Fibroblast of skin of left biceps (primary cell): ENCODE measurements around the gene SIRT6.
"Not testable (repeated sequence)": the region's sequence is repeated elsewhere in the genome, so short reads cannot be mapped to it uniquely, and the experiment has no call there.

Source experiments
- DNase-seq, 2 experiments: peaks; one replicate each; pipeline ENCODE4 v3.0.0-alpha.2; 2013; ENCODE audit warnings: low read depth in 2 of 2

The SIRT6 gene

GRCh38 chr19:4135386-4135785, 47.0 kb downstream of the SIRT6 start:
- not testable (repeated sequence) for DNase-seq

DNA sequence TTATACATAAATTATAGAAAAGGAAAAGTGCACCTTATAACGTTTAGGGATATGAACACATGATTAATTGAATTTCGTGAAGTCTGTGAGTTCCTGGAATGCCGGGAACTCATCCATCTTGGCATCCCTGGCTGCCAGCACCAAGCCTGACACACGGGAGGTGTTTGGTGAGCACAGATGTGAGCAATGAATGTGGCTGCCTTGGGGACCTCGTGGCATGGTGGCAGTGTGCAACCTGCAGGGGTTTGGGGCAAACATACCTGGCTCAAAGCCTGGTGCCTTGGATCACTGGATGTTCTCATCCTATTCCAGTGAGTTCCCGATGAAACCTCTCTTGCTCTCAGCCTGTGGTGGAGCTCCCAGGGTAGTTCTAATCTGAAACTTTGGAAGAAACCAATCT, 48.0 kb downstream of the SIRT6 start:
- DNase-seq, result no peak

DNA sequence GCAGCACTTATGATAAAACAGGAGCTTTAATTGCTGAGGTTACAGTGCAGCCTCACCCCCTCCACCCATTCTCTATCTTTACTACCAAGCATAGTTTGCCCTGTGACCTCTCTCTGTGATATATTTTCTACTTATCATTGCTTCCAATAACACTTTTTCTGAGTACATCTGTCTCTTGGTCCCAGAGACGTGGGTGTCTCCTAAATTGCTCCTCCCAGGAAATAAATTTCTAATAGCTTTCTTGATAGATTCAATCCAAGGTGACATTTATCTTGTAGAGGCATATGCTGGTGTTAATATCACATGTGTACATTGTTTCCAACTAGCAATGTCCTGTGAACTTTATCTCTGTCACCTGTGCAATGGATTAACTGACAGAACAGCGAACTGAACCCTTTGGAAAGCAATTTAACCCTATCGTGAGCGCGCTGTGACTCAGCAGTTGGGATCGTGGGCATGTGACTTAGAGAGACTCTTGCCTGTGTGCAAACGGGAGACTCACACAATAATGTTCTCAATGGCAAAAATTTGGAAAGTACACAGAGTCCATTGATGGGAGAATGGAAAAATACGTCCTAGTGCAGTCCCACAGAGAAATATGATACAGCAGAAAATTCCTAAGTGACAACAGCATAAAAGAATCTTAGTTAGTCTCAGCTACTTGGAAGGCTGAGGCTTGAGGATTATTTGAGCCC, 51.5 kb downstream of the SIRT6 start:
- DNase-seq, result peak in 1 of 2 experiments; percentile 17

- not testable (repeated sequence) for DNase-seq
Measured at GRCh38 chr19:4129050-4129449, 53.3 kb downstream of the SIRT6 start.

DNA sequence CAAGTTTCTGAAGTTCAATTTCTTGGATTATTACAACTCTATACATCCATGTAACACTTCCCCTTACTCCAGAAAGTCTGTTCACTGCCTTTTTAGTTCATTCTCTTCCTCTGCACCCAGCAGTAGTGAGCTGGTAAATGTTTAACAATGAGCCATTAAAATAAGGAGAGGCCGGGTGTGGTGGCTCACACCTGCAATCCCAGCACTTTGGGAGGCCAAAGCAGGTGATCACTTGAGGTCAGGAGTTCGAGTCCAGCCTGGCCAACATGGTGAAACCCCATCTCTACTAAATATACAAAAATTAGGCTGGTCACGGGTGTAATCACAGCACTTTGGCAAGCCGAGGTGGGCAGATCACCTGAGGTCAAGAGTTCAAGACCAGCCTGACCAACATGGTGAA, 55.0 kb downstream of the SIRT6 start:
- DNase-seq, result not testable (repeated sequence)

DNA sequence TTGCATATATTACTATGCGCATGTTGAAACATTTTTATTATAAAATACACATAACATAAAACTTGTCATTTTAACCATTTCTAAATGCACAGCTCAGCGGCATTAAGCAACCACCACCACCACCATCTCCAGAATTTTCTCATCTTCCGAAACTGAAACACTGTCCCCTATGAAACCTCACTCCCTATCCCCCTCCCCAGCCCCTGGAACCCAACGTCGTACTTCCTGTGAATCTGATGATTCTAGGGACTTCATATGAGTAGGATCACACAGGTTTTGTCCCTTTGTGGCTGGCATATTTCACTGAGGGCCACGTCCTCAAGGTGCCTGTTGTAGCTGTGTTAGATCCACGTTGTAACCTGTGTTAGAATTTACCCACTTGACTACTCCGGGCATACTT, 57.7 kb downstream of the SIRT6 start:
- DNase-seq, result no peak
